HCT116 (cell line): ENCODE results near the gene IL6ST. TPM values are rescaled to one million over a fixed set of nuclear protein-coding genes. Genes with fewer than 3 reads are reported as not detected.
"Not testable (repeated sequence)": the region's sequence is repeated elsewhere in the genome, so short reads cannot be mapped to it uniquely, and the experiment has no call there.

Source experiments
- ATAC-seq: fragments of 200-7000 bp; cut with Tn5 transposase; 2 replicates; pipeline ENCODE4 v1.9.1; 2020; ENCODE audit warnings: mild to moderate bottlenecking, moderate library complexity
- BruUV-seq: library from RNA; stranded (reverse); fragments of 400-500 nt; replicated peaks from 2 replicates; lab custom pipeline; 2021; lab: Mats Ljungman, UMichigan
- CTCF ChIA-PET: fragments of 300-600 bp; sonication (Branson Sonifier 250); formaldehyde crosslinking; loops from one replicate; lab custom pipeline; 2021; ENCODE audit warnings: antibody characterized with exemption; lab: Charles Lee
- POLR2A ChIA-PET: fragments of 300-600, 350-600 bp; sonication (Branson Sonifier 250); formaldehyde crosslinking; loops from one replicate; lab custom pipeline; 2021; ENCODE audit warnings: antibody characterized with exemption; lab: Charles Lee
- RAD21 ChIA-PET, 2 experiments: fragments of 300-600 bp; sonication (Branson Sonifier 250); formaldehyde crosslinking; loops; one replicate each; lab custom pipeline; 2023; ENCODE audit warnings: low total read pairs in 2 of 2; ENCODE audit not compliant: uncharacterized antibody in 2 of 2, unreplicated experiment in 2 of 2, low non-redundant PET in 1 of 2; lab: Charles Lee
- DNase-seq: peaks from one replicate; pipeline ENCODE4 v3.0.0-alpha.2; 2010; ENCODE audit warnings: low read depth, low spot score
- H2AFZ ChIP-seq: fragments of 200-600 bp; shearing (Covaris generic), sonication (generic); 2 replicates; pipeline ENCODE4 v1.6.1; 2017; ENCODE audit warnings: low read depth, mixed run types, mixed read lengths, antibody characterized with exemption, low read length; ENCODE audit not compliant: poor library complexity, severe bottlenecking
- H3K27ac ChIP-seq: 2 replicates; pipeline ENCODE4 v1.5.1; 2012; ENCODE audit warnings: low read depth, low read length
- H3K27me3 ChIP-seq: fragments of 200-600 bp; sonication (generic); 2 replicates; pipeline ENCODE4 v1.6.1; 2016; ENCODE audit warnings: mixed run types, low read length, mixed read lengths; ENCODE audit not compliant: insufficient read depth
- H3K36me3 ChIP-seq, 2 experiments: fragments of 200-500 bp in 1 of 2; fragments of 200-600 bp in 1 of 2; sonication (Bioruptor generic) in 1 of 2; sonication (generic) in 1 of 2; 2 replicates each; pipeline versions ENCODE4 v1.5.1 to v1.6.1; 2014 to 2016; ENCODE audit warnings: low read length in 2 of 2, inconsistent platforms in 1 of 2, mixed read lengths in 1 of 2, mixed run types in 1 of 2; ENCODE audit not compliant: insufficient read depth in 2 of 2, control insufficient read depth in 1 of 2
- H3K4me1 ChIP-seq, 2 experiments: fragments of 200-600 bp in 1 of 2; sonication (generic) in 1 of 2; 2 replicates each; pipeline versions ENCODE4 v1.5.1 to v1.6.1; 2012 to 2017; ENCODE audit warnings: low read length in 2 of 2, inconsistent platforms in 1 of 2, mild to moderate bottlenecking in 1 of 2, mixed read lengths in 1 of 2, mixed run types in 1 of 2, moderate library complexity in 1 of 2; ENCODE audit not compliant: insufficient read depth in 2 of 2, control insufficient read depth in 1 of 2
- H3K4me2 ChIP-seq: fragments of 200-600 bp; sonication (generic); 2 replicates; pipeline ENCODE4 v1.6.1; 2017; ENCODE audit warnings: mixed run types, low read length, mixed read lengths
- H3K4me3 ChIP-seq, 2 experiments: fragments of 200-600 bp in 1 of 2; sonication (generic) in 1 of 2; replicated peaks in 1 of 2; 2 replicates each; pipeline ENCODE4 v1.5.1; 2011 to 2016; ENCODE audit warnings: low read length in 2 of 2, control low read depth in 1 of 2, low read depth in 1 of 2, mild to moderate bottlenecking in 1 of 2, mixed read lengths in 1 of 2, mixed run types in 1 of 2
- H3K79me2 ChIP-seq: fragments of 200-600 bp; sonication (generic); 2 replicates; pipeline ENCODE4 v1.6.1; 2017; ENCODE audit warnings: mild to moderate bottlenecking, mixed run types, low read length, moderate library complexity, mixed read lengths; ENCODE audit not compliant: insufficient read depth
- H3K9ac ChIP-seq: fragments of 200-600 bp; sonication (generic); 2 replicates; pipeline ENCODE4 v1.6.1; 2016; ENCODE audit warnings: low read length, mixed read lengths
- H3K9me2 ChIP-seq: fragments of 200-600 bp; sonication (generic), shearing (Covaris generic); 2 replicates; pipeline ENCODE4 v1.6.1; 2017; ENCODE audit warnings: mixed run types, mild to moderate bottlenecking, moderate library complexity; ENCODE audit not compliant: insufficient read depth
- H3K9me3 ChIP-seq, 2 experiments: fragments of 200-500 bp in 1 of 2; fragments of 200-600 bp in 1 of 2; sonication (Bioruptor generic) in 1 of 2; sonication (generic) in 1 of 2; 2 replicates each; pipeline ENCODE4 v1.6.1; 2014 to 2017; ENCODE audit warnings: low read length in 2 of 2, mixed read lengths in 2 of 2, inconsistent platforms in 1 of 2, low read depth in 1 of 2, mild to moderate bottlenecking in 1 of 2, mixed run types in 1 of 2, moderate library complexity in 1 of 2; ENCODE audit not compliant: control insufficient read depth in 1 of 2, insufficient read depth in 1 of 2
- H4K20me1 ChIP-seq: fragments of 200-600 bp; sonication (generic), shearing (Covaris generic); 2 replicates; pipeline ENCODE4 v1.6.1; 2017; ENCODE audit warnings: mixed run types, mild to moderate bottlenecking, moderate library complexity; ENCODE audit not compliant: insufficient read depth
- SP1 ChIP-seq: IDR thresholded peaks from 2 replicates; pipeline ENCODE4 v1.6.1; 2012; ENCODE audit warnings: low read depth
- SRF ChIP-seq: IDR thresholded peaks from 2 replicates; pipeline ENCODE4 v1.6.1; 2012; ENCODE audit warnings: low read depth
- TCF7L2 ChIP-seq: IDR thresholded peaks from 2 replicates; pipeline ENCODE4 v1.7.0; 2011; ENCODE audit warnings: borderline replicate concordance, inconsistent platforms; ENCODE audit not compliant: insufficient read depth, insufficient read length; ENCODE audit errors: extremely low read depth
- YY1 ChIP-seq: IDR thresholded peaks from 2 replicates; pipeline ENCODE4 v1.6.1; 2011; ENCODE audit warnings: low read length, low read depth, moderate library complexity, mild to moderate bottlenecking; ENCODE audit not compliant: insufficient replicate concordance; ENCODE audit errors: extremely low read depth
- intact Hi-C: fragments of 100-400 bp; cut with micrococcal nuclease; formaldehyde crosslinking; loops from 2 replicates; pipeline ENCODE4 v1.10.0; 2022
- total RNA-seq: library from RNA; stranded (reverse); gene quantifications from one replicate; pipeline ENCODE4 v1.2.1, GENCODE V29; 2021; ENCODE audit not compliant: unreplicated experiment
- TF ChIP-seq, protein P1 (sequence below): IDR thresholded peaks from 2 replicates; pipeline ENCODE4 v1.6.1; 2012; ENCODE audit warnings: low read depth
- TF ChIP-seq, protein P2 (sequence below): IDR thresholded peaks from 2 replicates; pipeline ENCODE4 v1.6.1; 2012

The IL6ST gene
- total RNA-seq, 1 experiment from 2014 or later: 26.5 TPM

DNA sequence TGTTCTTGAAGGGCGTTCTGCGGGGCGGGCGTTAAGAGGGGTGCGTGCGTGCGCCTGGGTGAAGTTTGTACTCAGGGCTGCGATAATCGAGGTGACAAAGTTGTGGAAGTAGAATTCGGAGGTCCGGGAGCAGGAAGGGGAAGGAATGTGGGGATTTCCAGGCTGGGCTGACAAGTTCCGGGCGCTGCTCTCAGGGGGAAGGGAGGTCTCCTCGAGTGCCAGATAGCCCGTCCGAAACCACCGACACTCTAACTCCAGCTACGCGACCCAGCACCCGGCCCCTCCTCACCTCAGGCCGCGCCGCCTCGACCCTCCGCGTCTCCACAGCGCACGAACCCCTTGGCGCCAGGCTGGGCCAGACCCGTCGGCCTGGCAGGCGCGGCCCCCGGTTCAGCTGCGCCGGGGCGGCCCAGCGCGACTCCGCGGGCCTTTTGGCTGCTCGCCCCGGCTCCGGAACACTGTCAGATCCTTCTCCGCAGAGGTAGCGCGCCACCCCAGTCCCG is at the start of gene IL6ST (continued):
- TF ChIP-seq, protein P1, sequence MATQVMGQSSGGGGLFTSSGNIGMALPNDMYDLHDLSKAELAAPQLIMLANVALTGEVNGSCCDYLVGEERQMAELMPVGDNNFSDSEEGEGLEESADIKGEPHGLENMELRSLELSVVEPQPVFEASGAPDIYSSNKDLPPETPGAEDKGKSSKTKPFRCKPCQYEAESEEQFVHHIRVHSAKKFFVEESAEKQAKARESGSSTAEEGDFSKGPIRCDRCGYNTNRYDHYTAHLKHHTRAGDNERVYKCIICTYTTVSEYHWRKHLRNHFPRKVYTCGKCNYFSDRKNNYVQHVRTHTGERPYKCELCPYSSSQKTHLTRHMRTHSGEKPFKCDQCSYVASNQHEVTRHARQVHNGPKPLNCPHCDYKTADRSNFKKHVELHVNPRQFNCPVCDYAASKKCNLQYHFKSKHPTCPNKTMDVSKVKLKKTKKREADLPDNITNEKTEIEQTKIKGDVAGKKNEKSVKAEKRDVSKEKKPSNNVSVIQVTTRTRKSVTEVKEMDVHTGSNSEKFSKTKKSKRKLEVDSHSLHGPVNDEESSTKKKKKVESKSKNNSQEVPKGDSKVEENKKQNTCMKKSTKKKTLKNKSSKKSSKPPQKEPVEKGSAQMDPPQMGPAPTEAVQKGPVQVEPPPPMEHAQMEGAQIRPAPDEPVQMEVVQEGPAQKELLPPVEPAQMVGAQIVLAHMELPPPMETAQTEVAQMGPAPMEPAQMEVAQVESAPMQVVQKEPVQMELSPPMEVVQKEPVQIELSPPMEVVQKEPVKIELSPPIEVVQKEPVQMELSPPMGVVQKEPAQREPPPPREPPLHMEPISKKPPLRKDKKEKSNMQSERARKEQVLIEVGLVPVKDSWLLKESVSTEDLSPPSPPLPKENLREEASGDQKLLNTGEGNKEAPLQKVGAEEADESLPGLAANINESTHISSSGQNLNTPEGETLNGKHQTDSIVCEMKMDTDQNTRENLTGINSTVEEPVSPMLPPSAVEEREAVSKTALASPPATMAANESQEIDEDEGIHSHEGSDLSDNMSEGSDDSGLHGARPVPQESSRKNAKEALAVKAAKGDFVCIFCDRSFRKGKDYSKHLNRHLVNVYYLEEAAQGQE: no peak
- TF ChIP-seq SP1: no peak
- TF ChIP-seq SRF: no peak
- TF ChIP-seq, protein P2, sequence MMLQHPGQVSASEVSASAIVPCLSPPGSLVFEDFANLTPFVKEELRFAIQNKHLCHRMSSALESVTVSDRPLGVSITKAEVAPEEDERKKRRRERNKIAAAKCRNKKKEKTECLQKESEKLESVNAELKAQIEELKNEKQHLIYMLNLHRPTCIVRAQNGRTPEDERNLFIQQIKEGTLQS: no peak

DNA sequence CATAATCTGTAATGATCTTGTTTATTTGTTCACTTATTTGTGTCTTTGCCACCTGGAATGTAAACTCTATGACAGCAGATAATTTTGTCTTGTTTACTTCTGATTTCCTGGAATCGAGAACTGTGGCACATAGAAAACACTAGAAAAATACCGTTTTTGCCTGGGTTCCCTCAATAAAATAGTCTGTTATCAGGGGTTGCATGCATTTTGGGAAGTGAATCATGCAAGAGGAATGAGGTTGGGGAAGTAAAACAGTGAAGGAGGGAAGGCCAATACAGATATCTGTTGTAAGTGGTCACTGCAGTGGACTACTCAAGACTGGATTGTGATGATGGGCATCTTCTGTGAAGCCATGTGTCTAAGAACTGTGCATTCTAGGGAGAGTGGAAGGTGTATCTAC is 45.2 kb upstream of the IL6ST start:
- ChIA-PET POLR2A (no interaction called here), CTCF (no interaction called here)
- Histone ChIP-seq H2AFZ (no peak overlapping the region), H3K9me3 (no peaks in the 10 kb centered on the region), H3K9me2 (no peaks in the 10 kb centered on the region), H3K9ac (no peak overlapping the region), H3K27ac (no peak overlapping the region)
- no TSS peak for BruUV-seq
- intact Hi-C loops: no loop called here
- TF ChIP-seq TCF7L2 (no peak), YY1 (no peak)
- TF ChIP-seq, all 23 proteins: peak for 0
- Histone ChIP-seq H3K79me2 (no peaks in the 10 kb centered on the region), H3K36me3 (no peaks in the 10 kb centered on the region), H3K27me3 (no peaks in the 10 kb centered on the region), H3K4me3 (no peak overlapping the region), H3K4me1 (no peaks in the 10 kb centered on the region), H4K20me1 (no peaks in the 10 kb centered on the region), H3K4me2 (no peak overlapping the region)
- DNase-seq (no peak), ATAC-seq (no peak)
- RAD21 ChIA-PET: no interaction called here

DNA sequence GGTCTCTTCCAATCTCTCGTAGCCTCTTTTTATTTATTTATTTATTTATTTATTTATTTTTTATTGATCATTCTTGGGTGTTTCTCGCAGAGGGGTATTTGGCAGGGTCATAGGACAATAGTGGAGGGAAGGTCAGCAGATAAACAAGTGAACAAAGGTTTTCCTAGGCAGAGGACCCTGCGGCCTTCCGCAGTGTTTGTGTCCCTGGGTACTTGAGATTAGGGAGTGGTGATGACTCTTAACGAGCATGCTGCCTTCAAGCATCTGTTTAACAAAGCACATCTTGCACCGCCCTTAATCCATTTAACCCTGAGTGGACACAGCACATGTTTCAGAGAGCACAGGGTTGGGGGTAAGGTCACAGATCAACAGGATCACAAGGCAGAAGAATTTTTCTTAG is 43.4 kb upstream of the IL6ST start:
- H3K9me2 ChIP-seq, H3K9me3 ChIP-seq, DNase-seq, H3K4me1 ChIP-seq, H3K79me2 ChIP-seq, H3K4me3 ChIP-seq, ATAC-seq, RAD21 ChIA-PET, BruUV-seq, CTCF ChIA-PET, intact Hi-C loops, H4K20me1 ChIP-seq, H3K4me2 ChIP-seq, H3K36me3 ChIP-seq, H2AFZ ChIP-seq, H3K9ac ChIP-seq, POLR2A ChIA-PET, H3K27me3 ChIP-seq, H3K27ac ChIP-seq: not testable (repeated sequence)
